Activated naive CD8-positive, alpha-beta T cell treated with anti-CD3 and anti-CD28 coated beads, Interleukin-2, amount 50 U/mL, for 24 hours (primary cell): ENCODE measurements around the gene PLEKHM3.

Experiments used
- ATAC-seq: fragments of 150-1000 bp; cut with Tn5 transposase; one replicate; pipeline ENCODE4 v1.10.0; 2021
- DNase-seq: peaks from one replicate; pipeline ENCODE4 v3.0.0; 2021
- H3K27ac Mint-ChIP-seq: one replicate; pipeline ENCODE4 v1.8.0; 2021; ENCODE audit warnings: mild to moderate bottlenecking, mixed read lengths
- H3K27me3 Mint-ChIP-seq: one replicate; pipeline ENCODE4 v1.8.0; 2021; ENCODE audit warnings: mixed read lengths
- H3K36me3 Mint-ChIP-seq: one replicate; pipeline ENCODE4 v1.8.0; 2021; ENCODE audit warnings: low read depth, mixed read lengths
- H3K4me1 Mint-ChIP-seq: one replicate; pipeline ENCODE4 v1.8.0; 2021; ENCODE audit warnings: mixed read lengths
- H3K4me3 Mint-ChIP-seq: one replicate; pipeline ENCODE4 v1.8.0; 2021; ENCODE audit warnings: mild to moderate bottlenecking, moderate library complexity, mixed read lengths
- H3K9me3 Mint-ChIP-seq: one replicate; pipeline ENCODE4 v1.8.0; 2021; ENCODE audit warnings: mixed read lengths

Gene PLEKHM3

DNA sequence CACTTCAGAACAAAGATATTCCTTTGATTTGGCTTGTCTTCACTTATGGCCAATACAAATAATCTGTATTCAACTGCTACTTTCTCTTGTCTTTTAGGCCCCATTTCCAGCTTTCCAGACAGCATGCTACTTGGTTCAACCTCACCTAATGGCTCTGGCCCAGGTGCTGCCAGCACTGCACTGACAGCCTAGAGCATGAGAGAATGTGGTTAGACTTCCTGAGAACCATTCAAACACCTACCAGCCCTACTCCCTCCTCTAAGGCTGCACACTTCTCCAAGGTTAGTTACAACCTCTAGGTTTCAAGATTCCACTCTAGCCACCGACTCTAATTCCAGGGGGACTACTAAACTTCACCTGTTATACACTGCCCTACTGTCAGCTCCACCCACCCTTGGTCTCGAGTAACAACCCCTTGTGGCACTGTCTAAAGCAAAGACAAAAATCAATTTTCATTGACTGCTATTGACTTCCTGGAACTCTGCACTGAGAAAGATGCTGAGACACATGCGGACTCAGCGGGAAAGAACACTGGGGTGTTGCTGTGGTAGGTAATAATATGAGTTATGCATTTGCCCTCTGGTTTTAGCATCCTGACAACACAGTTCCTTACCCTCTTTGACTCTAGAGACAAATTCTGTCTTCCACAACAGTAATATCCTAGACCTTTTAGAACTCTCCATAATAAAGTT lies 38.2 kb downstream of the PLEKHM3 start:
- Mint-ChIP-seq H3K4me3 (no peak overlapping the region), H3K36me3 (peaks cover 4% of the 10 kb centered on the region), H3K9me3 (no peaks in the 10 kb centered on the region), H3K27me3 (no peaks in the 10 kb centered on the region), H3K27ac (no peak overlapping the region), H3K4me1 (peaks cover 21% of the 10 kb centered on the region)
- ATAC-seq (no peak), DNase-seq (no peak)

DNA sequence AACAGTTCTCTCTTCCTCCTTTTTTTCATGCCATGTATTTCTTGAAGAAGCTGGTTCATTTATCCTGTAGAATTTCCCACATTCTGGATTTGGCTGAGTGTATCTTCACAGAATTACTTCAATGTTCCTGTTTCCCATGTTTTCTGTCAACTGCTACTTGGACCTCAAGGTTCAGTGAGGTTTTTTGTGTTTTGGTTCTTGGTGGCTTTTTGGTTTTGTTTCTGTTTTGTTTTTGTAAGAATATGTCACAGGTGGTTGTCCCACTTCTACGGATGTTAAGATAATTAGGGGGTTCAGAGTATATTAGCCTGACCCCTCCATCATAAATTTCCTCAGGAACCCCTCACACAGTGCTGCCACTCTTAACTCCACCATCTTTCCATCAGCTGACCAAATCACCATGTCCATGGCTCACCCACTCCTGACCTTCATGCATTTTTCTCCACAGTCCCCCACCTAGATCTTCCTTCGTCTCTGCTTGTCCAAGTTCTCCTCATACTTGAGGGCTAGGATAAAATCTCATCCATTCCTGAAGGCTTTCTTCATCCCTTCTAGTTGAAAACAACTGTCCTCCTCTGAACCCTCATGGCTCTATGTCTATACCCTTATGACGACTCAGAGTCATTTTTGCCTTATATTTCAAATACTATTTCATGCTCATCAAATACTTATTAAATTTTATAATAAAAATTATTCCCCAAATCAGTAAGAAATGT lies 40.4 kb downstream of the PLEKHM3 start:
- ATAC-seq (no peak), DNase-seq (no peak)
- Mint-ChIP-seq H3K9me3 (no peaks in the 10 kb centered on the region), H3K4me1 (peaks cover 13% of the 10 kb centered on the region), H3K36me3 (peaks cover 4% of the 10 kb centered on the region), H3K4me3 (no peak overlapping the region), H3K27me3 (no peaks in the 10 kb centered on the region), H3K27ac (no peak overlapping the region)

DNA sequence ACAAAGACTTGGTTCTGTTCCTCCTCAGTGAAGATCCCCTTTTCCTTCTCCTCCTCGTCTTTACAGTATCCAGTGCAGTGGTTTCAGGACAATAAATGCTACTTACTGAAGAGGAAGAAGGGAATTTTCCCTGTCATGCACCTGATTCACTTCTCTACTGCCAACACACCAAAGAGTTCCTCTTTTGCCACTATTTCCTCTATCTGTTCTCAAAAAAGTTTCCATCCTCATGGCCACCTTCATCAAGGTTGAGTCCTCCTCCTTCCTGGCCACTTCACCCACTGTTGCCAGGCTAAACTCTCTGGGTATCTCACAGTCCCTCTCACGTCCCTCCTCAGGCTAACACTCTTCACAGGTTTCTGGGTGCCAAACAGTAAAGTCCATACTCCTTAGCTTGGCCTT lies 41.7 kb downstream of the PLEKHM3 start:
- H3K27me3 Mint-ChIP-seq, result no peaks in the 10 kb centered on the region
- H3K4me1 Mint-ChIP-seq, result peaks cover 13% of the 10 kb centered on the region
- H3K9me3 Mint-ChIP-seq, result no peaks in the 10 kb centered on the region
- DNase-seq (no peak), ATAC-seq (peak; percentile 49)
- peak overlapping the region; percentile 62 for H3K27ac Mint-ChIP-seq
- peaks cover 4% of the 10 kb centered on the region for H3K36me3 Mint-ChIP-seq
- no peak overlapping the region for H3K4me3 Mint-ChIP-seq

DNA sequence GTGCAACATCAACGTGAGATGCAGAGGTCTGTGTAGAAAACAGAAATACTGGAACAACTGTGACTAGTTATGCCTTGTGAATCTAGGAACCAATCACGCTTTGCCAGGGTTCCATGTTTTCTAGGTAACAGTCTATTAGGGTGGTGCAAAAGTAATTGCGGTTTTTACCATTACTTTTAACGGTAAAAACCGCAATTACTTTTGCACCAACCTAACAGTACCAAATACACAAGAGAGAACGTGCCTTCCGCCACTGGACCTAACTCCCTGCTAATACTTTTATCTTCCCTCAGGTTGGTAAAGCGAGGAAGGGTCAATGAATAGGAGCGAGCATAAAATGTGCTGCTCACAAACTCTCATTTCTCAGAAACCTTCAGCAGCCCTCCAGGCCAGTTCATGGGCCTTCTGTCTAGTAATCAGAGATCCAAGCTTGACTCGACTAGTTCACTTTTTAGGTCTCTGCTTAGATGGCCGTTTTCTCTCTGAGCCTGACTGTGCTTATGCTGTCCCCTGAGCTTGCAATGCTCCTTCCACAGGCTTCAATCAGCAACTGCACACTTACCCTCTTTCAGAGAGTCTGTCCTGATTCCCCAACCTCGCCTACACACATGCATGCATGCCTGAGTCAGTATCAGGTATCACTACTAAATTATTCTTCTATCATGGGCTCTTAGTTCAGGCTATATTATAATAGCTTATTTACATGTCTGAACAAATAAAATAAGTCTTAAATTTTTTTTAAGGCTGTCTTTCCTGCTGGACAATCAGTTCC lies 47.0 kb downstream of the PLEKHM3 start:
- H3K9me3 Mint-ChIP-seq, result no peaks in the 10 kb centered on the region
- peaks cover 20% of the 10 kb centered on the region for H3K4me1 Mint-ChIP-seq
- no peak overlapping the region for H3K4me3 Mint-ChIP-seq
- H3K36me3 Mint-ChIP-seq, result peaks cover 4% of the 10 kb centered on the region
- no peak for ATAC-seq
- DNase-seq, result no peak
- no peak overlapping the region for H3K27ac Mint-ChIP-seq
- no peaks in the 10 kb centered on the region for H3K27me3 Mint-ChIP-seq

DNA sequence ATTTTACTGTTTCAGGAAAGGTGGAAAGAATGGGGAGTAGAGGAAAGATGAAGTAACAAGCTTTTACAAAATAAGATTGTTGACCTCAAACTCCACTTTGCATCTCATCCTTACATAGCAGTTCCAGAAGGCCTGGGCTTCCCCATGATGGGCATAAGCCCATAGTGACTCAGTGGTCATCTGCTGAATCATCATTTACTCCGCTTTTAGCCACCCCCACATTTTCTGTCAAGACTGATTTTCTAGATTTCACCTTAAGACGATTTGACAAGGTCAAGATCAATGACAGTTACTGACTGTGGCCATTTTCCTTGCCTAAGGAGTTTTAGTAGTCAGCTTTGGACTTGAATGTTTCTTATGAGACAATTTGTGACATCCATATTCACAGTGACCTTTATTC lies 49.4 kb downstream of the PLEKHM3 start:
- no peak for ATAC-seq
- no peak for DNase-seq
- H3K27ac Mint-ChIP-seq, result no peak overlapping the region
- no peak overlapping the region for H3K4me3 Mint-ChIP-seq
- peaks cover 27% of the 10 kb centered on the region for H3K4me1 Mint-ChIP-seq
- H3K36me3 Mint-ChIP-seq, result peaks cover 4% of the 10 kb centered on the region
- H3K9me3 Mint-ChIP-seq, result no peaks in the 10 kb centered on the region
- H3K27me3 Mint-ChIP-seq, result no peaks in the 10 kb centered on the region

DNA sequence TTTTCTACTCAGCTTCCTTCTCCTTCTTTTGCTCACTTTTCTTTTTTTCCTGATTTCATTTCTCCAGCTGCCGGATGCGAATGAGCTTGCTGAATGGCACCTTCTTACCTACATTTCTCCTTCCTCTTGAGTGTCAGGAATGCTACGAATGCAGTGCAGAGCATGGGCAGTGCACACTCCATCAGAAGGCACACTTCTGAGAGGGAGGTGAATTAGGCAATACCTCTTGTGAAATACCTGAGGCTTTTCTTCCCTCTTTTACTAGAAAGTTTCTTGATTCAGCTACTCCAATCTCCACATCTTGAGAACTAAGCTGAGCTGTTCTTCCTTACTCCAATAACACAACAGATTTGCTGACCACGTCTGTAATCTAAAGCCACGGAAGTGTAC lies 51.1 kb downstream of the PLEKHM3 start:
- ATAC-seq (no peak), DNase-seq (no peak)
- Mint-ChIP-seq H3K4me1 (peaks cover 36% of the 10 kb centered on the region), H3K36me3 (peaks cover 4% of the 10 kb centered on the region), H3K4me3 (no peak overlapping the region), H3K27me3 (no peaks in the 10 kb centered on the region), H3K27ac (no peak overlapping the region), H3K9me3 (no peaks in the 10 kb centered on the region)

DNA sequence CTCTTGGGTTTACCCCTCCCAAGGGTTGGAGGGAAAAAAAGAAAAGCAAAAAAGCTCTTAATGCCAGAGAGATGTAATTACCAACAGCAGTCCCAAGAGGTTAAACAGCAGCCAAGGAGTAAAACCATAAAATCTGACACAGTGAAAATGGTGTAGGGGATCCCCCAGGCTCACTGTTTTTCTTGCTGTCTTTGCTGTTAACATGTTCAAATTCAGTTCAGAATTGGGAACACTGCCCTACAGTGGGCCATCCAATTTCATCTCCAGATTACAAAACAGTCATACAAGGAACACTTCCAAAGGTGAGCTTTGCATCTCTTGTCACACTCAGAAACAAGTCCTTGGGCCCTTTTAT lies 54.5 kb downstream of the PLEKHM3 start:
- H3K4me1 Mint-ChIP-seq, result peaks cover 27% of the 10 kb centered on the region
- H3K27ac Mint-ChIP-seq, result no peak overlapping the region
- H3K4me3 Mint-ChIP-seq, result no peak overlapping the region
- H3K27me3 Mint-ChIP-seq, result no peaks in the 10 kb centered on the region
- H3K9me3 Mint-ChIP-seq, result no peaks in the 10 kb centered on the region
- DNase-seq, result no peak
- no peak for ATAC-seq
- peaks cover under 1% of the 10 kb centered on the region for H3K36me3 Mint-ChIP-seq

DNA sequence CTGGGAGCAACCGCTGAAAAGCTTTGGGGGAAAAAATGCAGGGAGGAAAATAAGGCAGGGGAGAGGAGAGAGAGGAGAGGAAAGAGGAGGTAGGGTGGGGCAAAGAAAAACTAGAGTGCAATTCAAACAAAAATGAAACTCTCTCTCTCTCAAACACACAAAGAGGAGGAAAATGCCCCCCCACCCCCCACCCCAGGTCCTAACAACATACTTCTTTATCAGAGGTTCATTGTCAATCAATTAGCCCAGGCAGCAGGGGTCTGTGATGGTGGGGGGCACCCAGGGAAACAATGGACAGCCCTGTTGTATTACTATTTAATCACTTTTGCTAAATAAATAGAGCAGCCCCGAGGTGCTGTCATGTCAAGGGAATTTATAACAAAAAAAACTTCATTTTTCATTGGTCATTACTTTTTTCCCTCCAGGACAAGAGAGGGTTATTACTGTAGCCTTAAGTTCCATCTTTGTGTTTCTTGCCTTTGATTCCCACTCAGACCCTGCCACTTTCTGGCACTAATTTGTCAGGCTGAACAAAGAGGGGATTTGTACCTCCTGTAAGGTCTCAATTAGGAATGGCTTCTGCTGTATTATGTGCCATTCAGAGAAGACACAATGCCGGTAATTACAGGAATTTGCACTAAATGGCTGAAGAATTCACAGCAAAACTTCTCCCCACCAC lies 55.0 kb downstream of the PLEKHM3 start:
- peaks cover 25% of the 10 kb centered on the region for H3K4me1 Mint-ChIP-seq
- no peak overlapping the region for H3K27ac Mint-ChIP-seq
- H3K9me3 Mint-ChIP-seq, result no peaks in the 10 kb centered on the region
- DNase-seq (no peak), ATAC-seq (no peak)
- H3K27me3 Mint-ChIP-seq, result no peaks in the 10 kb centered on the region
- H3K36me3 Mint-ChIP-seq, result no peaks in the 10 kb centered on the region
- H3K4me3 Mint-ChIP-seq, result no peak overlapping the region

DNA sequence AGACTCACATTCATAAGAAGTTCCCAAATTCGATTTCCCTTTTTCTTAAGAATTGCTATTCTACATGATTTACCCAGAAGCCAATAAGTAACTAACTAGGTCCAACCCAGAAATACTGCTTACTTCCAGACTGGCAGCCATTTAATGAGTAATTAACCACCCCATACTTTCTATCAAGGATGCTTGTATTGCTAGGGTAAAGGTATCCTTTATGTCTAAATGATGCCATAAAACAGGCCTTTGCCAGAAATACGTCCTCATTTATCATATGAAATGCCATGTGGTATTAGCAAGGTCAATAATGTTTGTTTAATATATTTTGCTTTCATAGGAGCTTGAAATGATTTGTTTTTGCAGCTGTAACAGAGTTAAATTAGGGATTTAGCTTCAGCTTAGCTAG lies 56.1 kb downstream of the PLEKHM3 start:
- Mint-ChIP-seq H3K36me3 (peaks cover 2% of the 10 kb centered on the region), H3K9me3 (no peaks in the 10 kb centered on the region), H3K27ac (no peak overlapping the region), H3K4me3 (no peak overlapping the region), H3K4me1 (peaks cover 21% of the 10 kb centered on the region), H3K27me3 (no peaks in the 10 kb centered on the region)
- DNase-seq (no peak), ATAC-seq (no peak)

DNA sequence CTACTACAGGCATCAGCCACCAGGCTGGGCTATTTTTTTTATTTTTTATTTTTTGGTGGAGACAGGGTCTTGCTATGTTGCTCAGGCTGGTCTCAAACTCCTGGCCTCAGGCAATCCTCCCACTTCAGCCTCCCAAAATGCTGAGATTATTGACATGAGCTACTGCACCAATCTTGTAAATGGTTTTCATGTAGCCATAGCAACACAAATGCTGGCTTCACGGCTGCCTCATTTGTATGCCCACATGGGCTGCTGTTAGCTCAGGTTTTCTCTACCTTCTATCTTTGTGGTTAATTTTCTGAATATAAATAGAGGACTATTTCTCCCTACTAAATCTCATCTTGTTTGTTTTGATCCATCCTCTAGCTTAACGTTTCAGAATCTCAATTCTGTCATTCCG lies 58.2 kb downstream of the PLEKHM3 start:
- Mint-ChIP-seq H3K9me3 (peaks cover 14% of the 10 kb centered on the region), H3K4me3 (no peak overlapping the region), H3K27me3 (no peaks in the 10 kb centered on the region), H3K4me1 (peaks cover 12% of the 10 kb centered on the region), H3K27ac (no peak overlapping the region), H3K36me3 (peaks cover 17% of the 10 kb centered on the region)
- DNase-seq (no peak), ATAC-seq (no peak)

DNA sequence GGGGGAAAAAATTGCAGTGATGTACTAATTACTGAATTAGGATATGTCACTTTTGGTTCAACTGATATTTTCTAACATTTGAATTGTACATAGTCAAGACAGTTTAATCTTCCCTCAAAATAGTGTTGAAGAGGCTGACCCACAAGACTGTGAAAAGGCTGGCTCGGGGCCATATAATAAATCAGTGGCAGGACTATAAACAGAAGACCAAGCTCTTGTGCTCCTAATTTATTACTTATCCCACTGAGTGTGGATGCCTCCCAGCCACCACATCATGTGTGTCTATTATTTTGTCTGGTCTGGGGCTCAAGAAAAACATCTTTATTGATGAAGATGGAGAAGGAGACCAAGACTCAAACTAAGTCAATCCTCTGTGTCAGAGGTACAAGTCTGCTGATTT lies 64.4 kb downstream of the PLEKHM3 start:
- no peak overlapping the region for H3K27ac Mint-ChIP-seq
- peaks cover 20% of the 10 kb centered on the region for H3K9me3 Mint-ChIP-seq
- ATAC-seq (no peak), DNase-seq (no peak)
- H3K27me3 Mint-ChIP-seq, result no peaks in the 10 kb centered on the region
- H3K4me1 Mint-ChIP-seq, result no peaks in the 10 kb centered on the region
- no peak overlapping the region for H3K4me3 Mint-ChIP-seq
- H3K36me3 Mint-ChIP-seq, result peaks cover 20% of the 10 kb centered on the region

DNA sequence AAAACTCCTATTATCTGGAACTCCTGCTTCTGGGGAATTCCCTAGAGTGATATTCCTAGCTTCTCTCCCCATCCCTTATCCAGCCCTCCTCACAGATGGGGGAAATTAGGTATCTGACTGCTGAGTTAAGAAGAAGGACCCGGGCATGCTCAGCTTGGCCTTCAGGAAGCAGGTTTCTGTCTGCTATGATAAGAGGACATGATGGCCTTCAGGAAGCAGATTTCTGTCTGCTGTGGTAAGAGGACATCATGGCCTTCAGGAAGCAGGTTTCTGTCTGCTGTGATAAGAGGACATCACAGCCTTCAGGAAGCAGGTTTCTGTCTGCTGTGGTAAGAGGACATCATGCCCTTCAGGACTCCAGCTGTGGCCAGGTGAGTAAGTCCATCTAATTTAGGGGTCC lies 65.2 kb downstream of the PLEKHM3 start:
- ATAC-seq (no peak), DNase-seq (no peak)
- Mint-ChIP-seq H3K4me1 (no peaks in the 10 kb centered on the region), H3K9me3 (peaks cover 20% of the 10 kb centered on the region), H3K4me3 (no peak overlapping the region), H3K27ac (no peak overlapping the region), H3K27me3 (no peaks in the 10 kb centered on the region), H3K36me3 (peaks cover 21% of the 10 kb centered on the region)

DNA sequence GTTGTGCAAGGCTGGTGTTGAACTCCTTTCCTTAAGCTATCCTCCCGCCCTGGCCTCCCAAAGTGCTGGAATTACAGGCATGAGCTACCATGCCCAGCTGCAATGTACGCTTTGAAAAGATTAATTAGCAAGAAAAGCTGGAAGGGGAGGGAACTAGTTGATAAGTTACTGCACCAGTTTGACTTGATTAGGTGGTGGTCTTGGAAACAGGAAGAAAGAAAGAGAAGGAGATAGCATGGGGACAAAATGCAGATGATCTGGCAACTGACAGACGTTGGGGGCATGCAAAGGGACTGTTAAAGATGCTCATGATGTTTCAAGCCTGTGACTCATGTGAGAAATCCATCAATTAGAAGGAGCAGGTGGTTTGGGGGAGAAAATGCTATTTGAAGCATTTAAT lies 68.6 kb downstream of the PLEKHM3 start:
- Mint-ChIP-seq H3K27ac (no peak overlapping the region), H3K4me1 (no peaks in the 10 kb centered on the region)
- ATAC-seq, result no peak

DNA sequence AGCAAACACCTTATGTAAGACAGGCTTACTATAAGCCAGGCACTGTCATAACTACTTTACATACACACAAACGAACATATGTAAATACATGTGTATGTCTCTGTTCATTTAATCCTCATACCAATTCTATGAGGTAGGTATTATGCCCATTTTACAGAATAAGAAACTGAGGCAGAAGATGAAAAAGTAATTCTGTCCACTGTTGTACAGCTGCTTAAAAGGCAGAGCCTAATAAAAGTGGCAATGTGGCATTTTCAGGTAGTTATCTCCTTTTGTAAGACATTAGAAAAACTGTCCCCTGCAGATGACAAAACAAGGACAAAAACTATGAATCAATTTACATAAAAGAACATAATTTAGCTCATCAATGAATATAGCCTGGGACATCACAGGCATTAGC lies 69.9 kb downstream of the PLEKHM3 start:
- DNase-seq (no peak), ATAC-seq (no peak)
- no peak overlapping the region for H3K4me3 Mint-ChIP-seq
- peaks cover 5% of the 10 kb centered on the region for H3K36me3 Mint-ChIP-seq
- no peaks in the 10 kb centered on the region for H3K9me3 Mint-ChIP-seq
- H3K4me1 Mint-ChIP-seq, result no peaks in the 10 kb centered on the region
- no peak overlapping the region for H3K27ac Mint-ChIP-seq
- H3K27me3 Mint-ChIP-seq, result no peaks in the 10 kb centered on the region

More for the DNA sequence above, 68.6 kb downstream of the PLEKHM3 start:
- no peak overlapping the region for H3K4me3 Mint-ChIP-seq
- peaks cover 3% of the 10 kb centered on the region for H3K9me3 Mint-ChIP-seq
- peaks cover 5% of the 10 kb centered on the region for H3K36me3 Mint-ChIP-seq
- no peaks in the 10 kb centered on the region for H3K27me3 Mint-ChIP-seq
- DNase-seq, result no peak
